B cell (primary cell): ENCODE measurements around the gene PTGER4. TPM values are rescaled to one million over a fixed set of nuclear protein-coding genes. Genes with fewer than 3 reads are reported as not detected.

Experiments
- ATAC-seq: fragments of 200-7000 bp; cut with Tn5 transposase; one replicate; pipeline ENCODE4 v1.10.0; 2021; ENCODE audit warnings: low read depth, mild to moderate bottlenecking, moderate number of reproducible peaks, moderate library complexity
- CTCF ChIA-PET: fragments of 350-600 bp; sonication (Branson Sonifier 250); formaldehyde crosslinking; loops from one replicate; lab custom pipeline; 2021; ENCODE audit warnings: antibody characterized with exemption, inconsistent platforms; lab: Charles Lee
- POLR2A ChIA-PET: fragments of 350-600 bp; sonication (Branson Sonifier 250); formaldehyde crosslinking; loops from one replicate; lab custom pipeline; 2021; ENCODE audit warnings: antibody characterized with exemption; lab: Charles Lee
- DNase-seq: peaks from one replicate; pipeline ENCODE4 v3.0.0; 2013
- H2AFZ ChIP-seq: 2 replicates; pipeline ENCODE4 v1.6.1; 2012; ENCODE audit warnings: mild to moderate bottlenecking, low read depth, low read length; ENCODE audit not compliant: insufficient read depth, poor library complexity, severe bottlenecking
- H3K27ac ChIP-seq, 2 donors: 1 replicate in 1 of 2; 2 replicates in 1 of 2; pipeline ENCODE4 v1.5.1; 2012 to 2013; ENCODE audit warnings: low read length in 2 of 2, mild to moderate bottlenecking in 2 of 2, moderate library complexity in 1 of 2
- H3K27me3 ChIP-seq, 4 experiments: fragments of 200-600 bp in 1 of 4; sonication (generic) in 1 of 4; replicated peaks in 1 of 4; 1 replicate in 2 of 4; 2 replicates in 2 of 4; pipeline versions ENCODE4 v1.6.1 to v1.7.0; 2013 to 2016; ENCODE audit warnings: low read length in 3 of 4, mild to moderate bottlenecking in 2 of 4, mixed read lengths in 1 of 4, moderate library complexity in 1 of 4; ENCODE audit not compliant: insufficient read depth in 4 of 4, control insufficient read depth in 3 of 4; ENCODE audit errors: control extremely low read depth in 1 of 4
- H3K36me3 ChIP-seq, 2 experiments: replicated peaks in 1 of 2; 1 replicate in 1 of 2; 2 replicates in 1 of 2; pipeline versions ENCODE4 v1.6.1 to v1.7.1; 2013; ENCODE audit warnings: low read length in 1 of 2; ENCODE audit not compliant: insufficient read depth in 2 of 2, control insufficient read depth in 1 of 2; ENCODE audit errors: control extremely low read depth in 1 of 2, extremely low read depth in 1 of 2
- H3K4me1 ChIP-seq, 2 donors: fragments of 200-600 bp in 1 of 2; sonication (generic) in 1 of 2; 1 replicate in 1 of 2; 2 replicates in 1 of 2; pipeline versions ENCODE4 v1.5.1 to v1.6.1; 2013 to 2017; ENCODE audit warnings: low read length in 2 of 2; ENCODE audit not compliant: control insufficient read depth in 2 of 2, insufficient read depth in 2 of 2
- H3K4me2 ChIP-seq: replicated peaks from 2 replicates; pipeline ENCODE3; 2012; ENCODE audit warnings: mild to moderate bottlenecking, low read depth, low read length; ENCODE audit not compliant: poor library complexity, severe bottlenecking
- H3K4me3 ChIP-seq, 5 experiments: fragments of 200-600 bp in 1 of 5; sonication (generic) in 1 of 5; 1 replicate in 3 of 5; 2 replicates in 2 of 5; pipeline versions ENCODE4 v1.5.1 to v1.7.0; 2011 to 2016; ENCODE audit warnings: low read length in 4 of 5, mild to moderate bottlenecking in 4 of 5, low read depth in 2 of 5, control low read depth in 1 of 5, moderate library complexity in 1 of 5; ENCODE audit not compliant: insufficient read depth in 1 of 5; ENCODE audit errors: control extremely low read depth in 1 of 5, extremely low read depth in 1 of 5
- H3K79me2 ChIP-seq: fragments of 200-600 bp; sonication (generic); one replicate; pipeline ENCODE4 v1.6.0; 2016; ENCODE audit warnings: low read length; ENCODE audit not compliant: control insufficient read depth, insufficient read depth
- H3K9ac ChIP-seq: fragments of 200-600 bp; sonication (generic); 2 replicates; pipeline ENCODE4 v1.6.1; 2017; ENCODE audit warnings: mild to moderate bottlenecking, low read length, moderate library complexity
- H3K9me3 ChIP-seq, 3 donors: one replicate each; pipeline versions ENCODE4 v1.6.1 to v1.7.1; 2013; ENCODE audit warnings: low read length in 2 of 3; ENCODE audit not compliant: control insufficient read depth in 2 of 3, insufficient read depth in 1 of 3; ENCODE audit errors: control extremely low read depth in 1 of 3
- H4K20me1 ChIP-seq: 2 replicates; pipeline ENCODE4 v1.6.0; 2012; ENCODE audit warnings: mild to moderate bottlenecking, low read length; ENCODE audit not compliant: insufficient read depth, control insufficient read depth, poor library complexity, severe bottlenecking
- H3K27ac Mint-ChIP-seq: one replicate; pipeline ENCODE4 v1.8.0; 2021; ENCODE audit warnings: mixed read lengths
- H3K27me3 Mint-ChIP-seq: one replicate; pipeline ENCODE4 v1.8.0; 2021; ENCODE audit warnings: mixed read lengths
- H3K4me1 Mint-ChIP-seq: one replicate; pipeline ENCODE4 v1.8.0; 2021; ENCODE audit warnings: mixed read lengths
- H3K4me3 Mint-ChIP-seq: one replicate; pipeline ENCODE4 v1.8.0; 2021; ENCODE audit warnings: mixed read lengths
- H3K9me3 Mint-ChIP-seq: one replicate; pipeline ENCODE4 v1.8.0; 2022; ENCODE audit warnings: mixed read lengths; ENCODE audit not compliant: insufficient read depth
- CTCF ChIP-seq: fragments of 200-600 bp; IDR thresholded peaks from one replicate; pipeline ENCODE4 v1.8.0; 2022; ENCODE audit warnings: antibody characterized with exemption, mild to moderate bottlenecking
- EZH2 ChIP-seq: IDR thresholded peaks from 2 replicates; pipeline ENCODE4 v1.6.1; 2012; ENCODE audit warnings: borderline replicate concordance, low read depth, mild to moderate bottlenecking, moderate library complexity, low read length; ENCODE audit not compliant: insufficient read depth, poor library complexity, severe bottlenecking
- WGBS: methylation state at CpG from one replicate; pipeline ENCODE4 v1.1.5; 2013; ENCODE audit warnings: missing lambda C conversion rate; ENCODE audit not compliant: insufficient coverage; 5-methylcytosine and 5-hydroxymethylcytosine counted together
- intact Hi-C: fragments of 100-400 bp; cut with micrococcal nuclease; formaldehyde crosslinking; loops from one replicate; pipeline ENCODE4 v1.10.0; 2022
- polyA plus RNA-seq: library from polyadenylated mRNA; depleted of rRNA; stranded (reverse); fragments of >200 nt; gene quantifications from 2 replicates; pipeline ENCODE4 v1.2.3, GENCODE V29; 2012
- total RNA-seq, 2 donors: library from RNA; stranded (reverse); fragments of 120-200 nt in 1 of 2; gene quantifications; 1 replicate in 1 of 2; 2 replicates in 1 of 2; pipeline versions ENCODE4 v1.2.3 to v1.2.4, GENCODE V29; 2013 to 2022

Gene PTGER4
- total and polyA plus RNA-seq, 2 donors (not counting 1 experiment from before 2014, with no cell fraction given): 26.3 to 76.7 TPM

GRCh38 chr5:40675396-40676133 is 4.2 kb upstream of the PTGER4 start:
- H3K4me3 Mint-ChIP-seq: no peak overlapping the region
- POLR2A ChIA-PET: no interaction called here
- no peak overlapping the region for H3K4me2 ChIP-seq

More at GRCh38 chr5:40675396-40676133, 4.2 kb upstream of the PTGER4 start:
- intact Hi-C loops: loop anchor here (5.0 kb wide), 1 partner anchor 103 kb away; no protein-coding TSS in a partner anchor
- Histone ChIP-seq H3K9ac (no peak overlapping the region), H4K20me1 (no peaks in the 10 kb centered on the region), H3K36me3 (no peaks in the 10 kb centered on the region), H3K4me1 (peaks cover 13 to 18% of the 10 kb centered on the region in 2 donors), H2AFZ (no peak overlapping the region), H3K4me3 (no peak overlapping the region), H3K27ac (no peak overlapping the region), H3K9me3 (no peaks in the 10 kb centered on the region), H3K79me2 (peaks cover 8% of the 10 kb centered on the region), H3K27me3 (no peaks in the 10 kb centered on the region)
- no peaks in the 10 kb centered on the region for H3K27me3 Mint-ChIP-seq
- DNase-seq (no peak), ATAC-seq (no peak)
- H3K9me3 Mint-ChIP-seq: no peaks in the 10 kb centered on the region
- 86% methylated on average over 2 of the region's 7 CpGs for WGBS
- CTCF ChIA-PET: interaction anchor here (2.5 kb wide), 1 partner anchor 11 kb away, joined by 7 read pairs; no protein-coding TSS in a partner anchor
- TF ChIP-seq CTCF (no peak), EZH2 (no peak)
- peaks cover 26% of the 10 kb centered on the region for H3K4me1 Mint-ChIP-seq
- no peak overlapping the region for H3K27ac Mint-ChIP-seq
